Lower lobe of right lung (tissue), 2 donors: ENCODE results near the gene CORO2B. TPM values are rescaled to one million over a fixed set of nuclear protein-coding genes. Genes with fewer than 3 reads are reported as not detected.

Experiments used
- ATAC-seq, 2 donors: fragments of 200-7000 bp; cut with Tn5 transposase; one replicate each; pipeline ENCODE4 v1.9.1; 2020 to 2022; ENCODE audit warnings: mild to moderate bottlenecking in 2 of 2, moderate library complexity in 2 of 2
- DNase-seq: peaks from one replicate; pipeline ENCODE4 v3.0.0-alpha.2; 2020
- H3K27ac ChIP-seq: fragments of 200-600 bp; one replicate; pipeline ENCODE4 v1.8.0; 2022
- H3K27me3 ChIP-seq: fragments of 200-600 bp; one replicate; pipeline ENCODE4 v1.8.0; 2022; ENCODE audit warnings: low read depth
- H3K36me3 ChIP-seq: fragments of 200-600 bp; one replicate; pipeline ENCODE4 v1.8.0; 2022; ENCODE audit warnings: mild to moderate bottlenecking
- H3K4me1 ChIP-seq: fragments of 200-600 bp; one replicate; pipeline ENCODE4 v1.8.0; 2022
- H3K4me3 ChIP-seq: fragments of 200-600 bp; one replicate; pipeline ENCODE4 v1.8.0; 2022; ENCODE audit warnings: mild to moderate bottlenecking
- H3K9me3 ChIP-seq: fragments of 200-600 bp; one replicate; pipeline ENCODE4 v1.8.0; 2022
- intact Hi-C: fragments of 100-400 bp; cut with DNase I; formaldehyde crosslinking; loops from one replicate; pipeline ENCODE4 v1.11.0; 2022
- total RNA-seq: library from RNA; stranded (reverse); fragmentation: NEBNext Ultra II Directional; extraction: Animal tissue kit (Norgen Biotek cat#: 25700); gene quantifications from one replicate; pipeline ENCODE4 v1.2.1, GENCODE V29; 2021
- TF ChIP-seq, protein P1 (sequence below): fragments of 200-600 bp; IDR thresholded peaks from one replicate; pipeline ENCODE4 v1.8.0; 2022; ENCODE audit warnings: antibody characterized with exemption, mild to moderate bottlenecking
- donor health status: DM: no; HTN: yes; CAD: no; lungs with severe emphysema.

CORO2B gene
- total RNA-seq, 1 donor from 2014 or later = 6.8 TPM

DNA sequence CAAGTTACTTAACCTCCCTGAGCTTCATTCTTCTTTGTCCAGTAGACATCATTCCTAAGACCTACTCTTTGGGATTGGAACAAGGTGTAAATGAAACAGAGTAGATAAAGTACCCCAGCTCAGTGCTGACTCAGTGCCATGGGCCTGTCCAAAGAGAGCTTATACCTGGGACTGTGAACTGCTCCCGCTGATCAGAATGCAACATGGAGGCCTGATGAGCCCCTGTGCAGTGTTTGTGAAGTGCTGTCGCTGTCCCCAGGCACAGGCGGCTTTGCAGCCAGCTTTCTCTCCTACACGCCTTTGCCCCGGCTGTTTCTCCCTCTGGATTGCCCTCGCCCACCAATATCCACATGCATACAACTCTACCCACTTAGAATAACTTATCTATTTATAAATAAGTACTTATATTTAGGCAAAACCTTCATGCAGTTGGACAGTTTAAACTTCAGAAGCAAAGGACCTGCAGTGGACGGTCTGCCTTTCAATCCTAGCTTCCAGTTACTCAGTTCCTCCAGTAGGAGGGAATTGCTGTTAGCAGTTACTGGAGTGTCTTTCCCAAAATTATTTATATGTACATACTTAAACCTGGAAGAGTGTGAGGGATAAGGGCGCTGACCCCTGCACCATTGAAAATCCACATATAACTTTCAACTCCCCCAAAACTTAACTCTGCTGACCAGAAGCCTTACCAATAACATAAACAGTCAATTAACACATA is 80.0 kb downstream of the CORO2B start:
- DNase-seq = no peak
- TF ChIP-seq, protein P1, sequence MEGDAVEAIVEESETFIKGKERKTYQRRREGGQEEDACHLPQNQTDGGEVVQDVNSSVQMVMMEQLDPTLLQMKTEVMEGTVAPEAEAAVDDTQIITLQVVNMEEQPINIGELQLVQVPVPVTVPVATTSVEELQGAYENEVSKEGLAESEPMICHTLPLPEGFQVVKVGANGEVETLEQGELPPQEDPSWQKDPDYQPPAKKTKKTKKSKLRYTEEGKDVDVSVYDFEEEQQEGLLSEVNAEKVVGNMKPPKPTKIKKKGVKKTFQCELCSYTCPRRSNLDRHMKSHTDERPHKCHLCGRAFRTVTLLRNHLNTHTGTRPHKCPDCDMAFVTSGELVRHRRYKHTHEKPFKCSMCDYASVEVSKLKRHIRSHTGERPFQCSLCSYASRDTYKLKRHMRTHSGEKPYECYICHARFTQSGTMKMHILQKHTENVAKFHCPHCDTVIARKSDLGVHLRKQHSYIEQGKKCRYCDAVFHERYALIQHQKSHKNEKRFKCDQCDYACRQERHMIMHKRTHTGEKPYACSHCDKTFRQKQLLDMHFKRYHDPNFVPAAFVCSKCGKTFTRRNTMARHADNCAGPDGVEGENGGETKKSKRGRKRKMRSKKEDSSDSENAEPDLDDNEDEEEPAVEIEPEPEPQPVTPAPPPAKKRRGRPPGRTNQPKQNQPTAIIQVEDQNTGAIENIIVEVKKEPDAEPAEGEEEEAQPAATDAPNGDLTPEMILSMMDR = no peak
- intact Hi-C loops = no loop called here

DNA sequence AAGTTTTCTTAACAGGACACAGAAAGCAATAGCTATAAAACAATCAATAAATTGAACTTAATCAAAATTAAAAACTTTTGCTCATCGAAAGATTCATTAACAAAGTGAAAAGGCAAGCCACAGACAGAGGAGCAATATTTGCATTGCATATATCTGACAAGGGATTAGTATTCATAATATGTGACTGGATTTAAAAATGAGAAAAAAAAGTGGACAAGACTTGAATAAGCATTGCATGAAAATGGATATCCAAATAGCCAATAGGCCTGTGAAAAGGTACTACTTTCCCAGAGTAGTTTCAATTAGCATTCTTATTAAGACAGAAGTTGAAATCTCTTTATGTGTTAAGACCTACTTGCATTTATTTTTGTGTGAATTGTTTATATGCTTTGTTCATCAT is 84.7 kb downstream of the CORO2B start:
- no peak overlapping the region for H3K4me3 ChIP-seq
- intact Hi-C loops = no loop called here
- no peaks in the 10 kb centered on the region for H3K9me3 ChIP-seq
- no peak overlapping the region for H3K27ac ChIP-seq
- no peaks in the 10 kb centered on the region for H3K36me3 ChIP-seq
- ATAC-seq = no peak
- H3K4me1 ChIP-seq = no peaks in the 10 kb centered on the region
- no peak for DNase-seq
- no peaks in the 10 kb centered on the region for H3K27me3 ChIP-seq
- TF ChIP-seq, protein P1 = no peak

More for the DNA sequence above, 80.0 kb downstream of the CORO2B start:
- no peaks in the 10 kb centered on the region for H3K4me1 ChIP-seq
- H3K27me3 ChIP-seq = no peaks in the 10 kb centered on the region
- no peak overlapping the region for H3K4me3 ChIP-seq
- no peak for ATAC-seq
- no peaks in the 10 kb centered on the region for H3K9me3 ChIP-seq
- H3K36me3 ChIP-seq = no peaks in the 10 kb centered on the region
- no peak overlapping the region for H3K27ac ChIP-seq

- ATAC-seq (no peak), DNase-seq (no peak)
- TF ChIP-seq, protein P1 = no peak
- intact Hi-C loops = no loop called here
- Histone ChIP-seq H3K27me3 (no peaks in the 10 kb centered on the region), H3K4me3 (no peak overlapping the region), H3K9me3 (no peaks in the 10 kb centered on the region), H3K27ac (no peak overlapping the region), H3K36me3 (no peaks in the 10 kb centered on the region), H3K4me1 (no peaks in the 10 kb centered on the region)
Measured at GRCh38 chr15:68666120-68666811, 87.5 kb downstream of the CORO2B start.

GRCh38 chr15:68666812-68667450 is 88.1 kb downstream of the CORO2B start:
- TF ChIP-seq, protein P1 = no peak
- no peak overlapping the region for H3K4me3 ChIP-seq
- no peak overlapping the region for H3K27ac ChIP-seq
- H3K36me3 ChIP-seq = no peaks in the 10 kb centered on the region
- no peaks in the 10 kb centered on the region for H3K4me1 ChIP-seq
- DNase-seq (no peak), ATAC-seq (no peak)
- intact Hi-C loops = no loop called here
- no peaks in the 10 kb centered on the region for H3K27me3 ChIP-seq
- no peaks in the 10 kb centered on the region for H3K9me3 ChIP-seq

DNA sequence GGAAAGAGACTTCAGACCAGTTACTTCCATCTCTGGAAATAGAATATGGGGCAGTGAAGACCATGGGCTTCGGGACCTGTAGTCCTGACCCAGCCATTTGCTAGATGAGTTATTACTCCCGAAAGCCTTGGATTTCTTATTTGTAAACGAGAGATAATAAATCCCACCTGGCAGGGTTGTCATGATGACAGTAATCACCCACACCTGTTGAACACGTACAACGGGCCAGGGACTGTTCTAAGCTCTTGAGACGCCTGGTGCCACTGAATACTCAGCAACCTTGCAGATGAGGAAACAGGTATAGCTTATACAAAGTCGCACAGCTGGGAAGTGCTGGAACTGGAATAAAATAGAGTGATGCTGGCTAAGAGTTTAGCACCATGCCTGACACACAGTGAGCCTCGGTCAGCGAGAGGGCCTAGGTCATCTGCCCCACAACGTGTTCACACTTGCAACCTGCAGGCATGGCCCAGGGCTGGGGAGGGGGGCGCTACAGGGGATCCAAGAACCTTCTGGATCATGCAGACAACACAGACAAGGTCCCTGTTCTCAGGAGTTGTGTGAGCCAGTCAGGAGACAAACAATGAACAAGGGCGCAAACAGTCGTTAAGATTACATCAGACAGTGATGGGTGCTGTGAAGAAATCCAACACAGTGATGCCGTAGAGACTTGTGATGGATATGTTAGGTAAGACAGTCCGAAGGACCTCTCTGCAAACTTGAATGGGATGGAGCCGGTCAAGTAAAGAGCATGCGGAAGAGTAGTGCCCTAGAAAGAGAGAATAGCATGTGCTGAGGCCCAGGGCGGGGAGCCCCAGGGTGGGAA is 89.2 kb downstream of the CORO2B start:
- Histone ChIP-seq H3K4me1 (no peaks in the 10 kb centered on the region), H3K27me3 (no peaks in the 10 kb centered on the region), H3K36me3 (no peaks in the 10 kb centered on the region), H3K27ac (no peak overlapping the region), H3K4me3 (no peak overlapping the region), H3K9me3 (no peaks in the 10 kb centered on the region)
- no peak for ATAC-seq
- intact Hi-C loops = no loop called here
- TF ChIP-seq, protein P1 = no peak
- DNase-seq = no peak
